Adrenal gland (tissue), 5 donors: ENCODE measurements around the gene ODAD4.

Experiments used
- CTCF ChIP-seq, 6 experiments: fragments of 450-650 bp in 4 of 6; fragments of 200-600 bp in 2 of 6; sonication (generic) in 1 of 6; IDR thresholded peaks; 1 replicate in 5 of 6; 2 replicates in 1 of 6; pipeline versions ENCODE4 v1.5.1 to v1.8.0; 2016 to 2021; ENCODE audit warnings: antibody characterized with exemption in 6 of 6, mild to moderate bottlenecking in 2 of 6, moderate library complexity in 1 of 6
- POLR2A ChIP-seq, 2 donors: fragments of 450-650 bp; IDR thresholded peaks; one replicate each; pipeline ENCODE4 v1.6.1; 2017; ENCODE audit warnings: antibody characterized with exemption in 2 of 2, mild to moderate bottlenecking in 2 of 2, moderate library complexity in 1 of 2
- donor health status: DM: no; HTN: no; CAD: no.

- TF ChIP-seq CTCF (IDR thresholded peaks at IDR 0.05) (no peak), POLR2A (IDR thresholded peaks at IDR 0.05) (no peak)
Observed at GRCh38 chr17:41914358-41914766, 16.1 kb upstream of the ODAD4 start.
